Measurements from ENCODE around the gene CHRDL2.
"Not testable (repeated sequence)": the region's sequence is repeated elsewhere in the genome, so short reads cannot be mapped to it uniquely, and the experiment has no call there.

The CHRDL2 gene

GRCh38 chr11:74731301-74732094 is at the start of gene CHRDL2:
CHRDL2 (minus strand) TSS chr11:74731426; CDS start chr11:74730888, 538 bp downstream.
- no peak for DNase-seq

GRCh38 chr11:74780248-74781005 is 49.2 kb upstream of the CHRDL2 start:
- DNase-seq, result no peak

- DNase-seq, result no peak
These were observed 47.4 kb upstream of the CHRDL2 start for GRCh38 chr11:74778581-74778980.

- no peak for DNase-seq
These were observed 46.7 kb upstream of the CHRDL2 start for GRCh38 chr11:74777877-74778276.

GRCh38 chr11:74777038-74777437 is 45.8 kb upstream of the CHRDL2 start:
- no peak for DNase-seq

- no peak for DNase-seq
These were observed 45.3 kb upstream of the CHRDL2 start for GRCh38 chr11:74776546-74776945.

- DNase-seq, result no peak
These were observed 44.5 kb upstream of the CHRDL2 start for GRCh38 chr11:74775762-74776161.

GRCh38 chr11:74773476-74773875 is 42.2 kb upstream of the CHRDL2 start:
- DNase-seq, result no peak

- no peak for DNase-seq
These were observed 39.9 kb upstream of the CHRDL2 start for GRCh38 chr11:74771139-74771538.

GRCh38 chr11:74770456-74770855 is 39.2 kb upstream of the CHRDL2 start:
- DNase-seq, result no peak

- DNase-seq, result no peak
These were observed 38.0 kb upstream of the CHRDL2 start for GRCh38 chr11:74769055-74769707.

- not testable (repeated sequence) for DNase-seq
These were observed 37.0 kb upstream of the CHRDL2 start for GRCh38 chr11:74768172-74768651.

- DNase-seq, result no peak
These were observed 35.7 kb upstream of the CHRDL2 start for GRCh38 chr11:74766905-74767304.

- DNase-seq, result no peak
These were observed 25.3 kb upstream of the CHRDL2 start for GRCh38 chr11:74756571-74756970.

- DNase-seq, result no peak
These were observed 24.3 kb upstream of the CHRDL2 start for GRCh38 chr11:74755395-74755995.

- peak; percentile 73 to 92 for DNase-seq
These were observed 23.5 kb upstream of the CHRDL2 start for GRCh38 chr11:74754507-74755252.

- DNase-seq, result no peak
These were observed 20.1 kb upstream of the CHRDL2 start for GRCh38 chr11:74751303-74751702.

- not testable (repeated sequence) for DNase-seq
These were observed 19.4 kb upstream of the CHRDL2 start for GRCh38 chr11:74750598-74750997.

- DNase-seq, result no peak
These were observed 18.7 kb upstream of the CHRDL2 start for GRCh38 chr11:74749965-74750296.

GRCh38 chr11:74749127-74749964 is 18.1 kb upstream of the CHRDL2 start:
- DNase-seq, result peak in 1 of 2 experiments; percentile 60
